LoVo (cell line): ENCODE results near the gene KDM7A.
"Not testable (repeated sequence)": the region's sequence is repeated elsewhere in the genome, so short reads cannot be mapped to it uniquely, and the experiment has no call there.

Source experiments
- DNase-seq: peaks from one replicate; pipeline ENCODE4 v3.0.0-alpha.2; 2016; ENCODE audit warnings: low spot score

Gene KDM7A

DNA sequence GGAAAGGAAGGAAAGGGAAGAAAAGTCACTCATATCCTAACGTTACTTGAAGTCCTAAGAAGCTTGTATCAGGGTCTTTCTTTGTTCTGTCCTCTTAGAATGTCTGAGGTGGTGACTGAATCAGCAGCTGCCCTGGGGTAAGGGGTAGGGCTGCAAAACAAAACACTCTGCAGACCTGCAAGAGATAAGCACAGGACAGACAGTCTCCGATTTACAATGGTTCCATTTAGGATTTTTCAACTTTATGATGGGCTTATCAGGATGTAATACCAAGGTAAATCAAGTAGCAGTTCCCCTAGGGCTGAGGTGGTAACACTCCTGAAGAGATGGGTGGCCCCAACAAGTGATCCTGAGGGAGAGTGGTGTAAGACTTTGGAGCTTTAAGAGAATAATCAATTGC is 16.5 kb downstream of the KDM7A start:
- DNase-seq = peak; percentile 66

DNA sequence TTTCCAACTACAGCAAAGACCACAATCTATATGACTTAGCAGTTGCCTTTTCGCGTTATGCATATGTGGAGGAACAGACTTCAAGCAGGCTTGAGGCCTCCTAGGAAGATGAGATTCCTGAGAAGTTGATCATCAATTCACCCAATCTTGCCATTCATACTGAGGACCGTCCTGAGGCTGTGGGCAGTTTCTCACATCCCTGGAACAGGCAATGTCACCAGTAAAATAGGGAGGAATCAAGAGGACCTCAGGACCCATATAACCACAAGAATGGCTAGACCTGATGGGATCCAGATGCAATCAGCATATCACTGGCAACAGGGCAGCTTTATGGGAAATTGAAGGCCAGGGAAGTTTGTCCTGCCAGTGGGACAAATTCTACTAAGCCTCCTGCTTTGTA is 17.3 kb downstream of the KDM7A start:
- DNase-seq = no peak

DNA sequence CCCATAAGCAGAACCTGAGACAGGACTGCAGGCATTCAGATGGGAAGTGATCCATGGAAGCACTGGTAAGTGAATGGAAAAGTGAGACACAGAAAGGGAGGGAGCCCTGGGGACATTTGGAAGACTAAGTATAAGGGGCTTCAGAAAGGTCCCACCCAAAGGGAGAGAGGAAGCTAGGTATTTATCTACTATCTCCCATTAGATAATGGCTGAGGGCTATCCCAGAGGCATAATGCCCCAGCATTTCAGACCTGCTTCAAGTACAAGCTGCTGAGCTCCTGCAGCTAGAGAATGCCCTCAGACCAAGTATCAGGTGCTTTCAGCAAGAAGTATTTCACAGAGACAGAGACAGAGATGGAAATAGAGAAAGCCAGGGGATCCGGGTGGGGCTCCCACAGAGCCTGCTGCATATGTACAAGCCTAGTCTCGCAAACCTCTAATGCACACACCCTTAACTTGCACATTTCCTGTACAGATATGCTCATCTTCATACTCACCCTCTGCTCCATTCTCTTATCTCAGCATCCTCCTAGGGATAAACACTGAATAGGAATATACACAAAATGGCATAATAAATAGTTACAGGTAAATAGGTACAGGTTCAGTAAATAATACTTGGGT is 20.2 kb downstream of the KDM7A start:
- no peak for DNase-seq

DNA sequence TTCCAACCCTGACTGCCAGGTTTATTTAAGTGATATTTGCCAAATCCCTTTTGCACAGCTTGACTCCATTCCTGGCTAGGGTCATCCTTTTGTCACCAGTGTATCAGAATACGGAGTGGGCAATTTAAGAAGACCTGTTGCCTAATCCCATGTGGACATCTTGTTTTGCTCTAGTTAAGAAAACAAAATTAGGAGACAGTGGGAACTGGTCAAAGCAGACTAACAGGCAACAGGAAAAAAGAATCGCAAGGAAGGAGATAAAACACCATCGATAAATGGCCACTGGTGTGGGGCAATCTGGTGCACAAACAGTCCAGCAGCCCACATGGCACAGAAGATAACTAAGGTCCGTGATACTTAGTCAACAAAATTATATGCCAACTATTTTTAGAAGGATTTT is 21.4 kb downstream of the KDM7A start:
- no peak for DNase-seq

DNA sequence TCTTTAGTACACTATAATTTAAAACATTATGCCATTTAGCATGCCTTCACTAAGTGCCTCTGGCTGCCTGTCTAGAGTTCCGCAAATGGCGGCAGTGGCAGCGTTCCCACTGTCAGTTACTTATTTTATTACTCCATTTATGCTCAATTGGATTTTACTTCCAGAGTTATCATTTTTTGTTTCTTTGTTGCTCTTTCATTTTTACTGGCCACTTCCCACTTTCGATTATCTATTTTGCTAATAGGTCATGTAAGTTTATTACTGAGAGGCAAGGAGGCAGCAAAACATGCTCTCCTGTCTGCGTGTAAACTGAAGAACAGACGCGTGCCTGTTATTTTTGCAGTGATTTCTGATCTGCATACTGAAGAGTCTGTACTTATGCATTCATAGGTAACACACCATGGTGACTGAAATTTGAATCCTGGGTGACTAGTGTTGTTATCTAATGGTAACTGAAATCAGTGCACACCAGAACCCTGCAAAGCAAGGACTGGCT is 23.1 kb downstream of the KDM7A start:
- DNase-seq = no peak

DNA sequence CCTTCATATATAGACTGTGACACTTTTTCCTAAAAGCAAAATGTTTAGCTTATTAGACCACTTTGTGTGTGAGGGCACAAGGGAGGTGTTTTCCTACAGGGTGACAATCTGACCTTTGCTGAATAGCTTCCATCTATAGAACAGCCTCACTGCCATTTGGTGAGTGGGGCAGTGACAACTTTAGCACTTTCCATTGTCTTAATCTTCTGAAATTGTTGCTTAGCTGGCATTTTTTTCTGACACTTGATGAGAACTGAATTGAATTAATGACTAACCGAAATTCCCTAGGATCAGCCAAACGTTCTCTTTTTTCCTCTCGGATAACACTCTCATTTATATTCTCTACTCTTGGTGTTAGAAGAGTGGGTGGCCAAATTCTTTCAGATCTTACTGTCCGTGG is 30.2 kb downstream of the KDM7A start:
- DNase-seq = no peak

DNA sequence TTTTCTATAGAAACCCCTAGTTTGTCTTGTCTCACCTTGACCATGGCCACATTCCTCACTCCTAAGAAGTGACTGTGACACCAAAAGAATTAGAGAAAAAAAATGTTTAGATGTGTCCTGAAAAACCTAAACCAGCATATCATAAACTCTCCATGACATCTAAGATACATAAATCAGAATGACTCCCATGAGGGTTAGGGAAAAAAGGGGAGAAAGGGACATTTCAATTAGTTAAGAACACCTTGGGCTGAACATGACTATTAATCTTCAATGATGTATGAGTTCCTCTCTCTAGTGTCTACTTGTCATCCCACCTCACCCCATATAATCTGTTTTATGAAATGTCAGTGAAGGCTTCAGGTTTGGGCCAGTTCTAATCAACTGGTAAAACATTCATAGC is 31.1 kb downstream of the KDM7A start:
- no peak for DNase-seq

DNA sequence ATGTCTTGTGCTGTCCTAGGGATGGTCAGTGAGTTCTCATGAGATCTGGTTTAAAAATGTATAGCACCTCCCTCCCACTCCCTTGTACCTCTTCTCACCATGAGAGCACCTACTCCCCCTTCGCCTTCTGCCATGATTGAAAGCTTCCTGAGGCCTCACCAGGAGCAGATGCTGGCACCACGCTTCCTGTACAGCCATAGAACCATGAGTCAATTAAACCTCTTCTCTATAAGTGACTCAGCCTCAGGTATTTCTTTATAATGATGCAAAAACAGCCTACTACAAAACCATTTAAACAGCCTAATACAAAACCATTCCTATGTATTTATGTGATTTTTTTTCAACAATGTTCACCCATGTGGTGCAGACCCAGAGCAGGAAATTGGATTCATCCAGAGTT is 32.0 kb downstream of the KDM7A start:
- DNase-seq = no peak

DNA sequence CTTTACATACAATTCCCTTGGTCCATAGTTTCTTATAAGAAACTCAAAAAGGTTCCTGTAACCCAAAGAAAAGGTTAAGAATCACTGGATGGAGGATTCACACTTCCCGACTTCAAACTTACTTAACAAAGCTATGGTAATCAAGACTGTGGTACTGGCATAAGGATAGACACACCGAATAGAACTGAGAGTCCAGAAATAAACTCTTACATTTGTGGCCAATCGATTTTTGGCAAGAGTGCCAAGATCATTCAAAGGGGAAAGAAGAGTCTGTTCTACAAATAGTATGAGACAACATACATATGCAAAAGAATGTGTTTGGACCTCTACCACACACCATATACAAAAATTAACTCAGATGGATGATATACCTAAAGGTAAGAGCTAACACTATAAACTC is 32.8 kb downstream of the KDM7A start:
- DNase-seq = no peak

DNA sequence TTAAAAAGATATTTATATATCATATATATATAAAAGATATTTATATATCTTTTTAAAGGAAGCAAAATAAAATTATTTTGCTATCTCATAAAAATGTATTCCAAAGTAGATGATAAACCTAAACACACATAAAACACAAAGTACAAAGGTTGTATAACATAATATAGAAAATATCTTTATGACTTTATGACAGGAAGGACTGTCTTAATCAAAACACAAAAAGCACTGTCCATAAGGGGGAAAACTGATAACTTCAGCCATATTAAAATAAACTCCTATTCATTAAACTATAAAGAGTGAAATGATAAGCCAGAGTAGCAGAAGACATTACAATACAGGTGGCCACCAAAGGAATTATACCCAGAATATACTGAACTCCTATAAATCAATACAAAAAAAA is 34.8 kb downstream of the KDM7A start:
- peak; percentile 60 for DNase-seq

DNA sequence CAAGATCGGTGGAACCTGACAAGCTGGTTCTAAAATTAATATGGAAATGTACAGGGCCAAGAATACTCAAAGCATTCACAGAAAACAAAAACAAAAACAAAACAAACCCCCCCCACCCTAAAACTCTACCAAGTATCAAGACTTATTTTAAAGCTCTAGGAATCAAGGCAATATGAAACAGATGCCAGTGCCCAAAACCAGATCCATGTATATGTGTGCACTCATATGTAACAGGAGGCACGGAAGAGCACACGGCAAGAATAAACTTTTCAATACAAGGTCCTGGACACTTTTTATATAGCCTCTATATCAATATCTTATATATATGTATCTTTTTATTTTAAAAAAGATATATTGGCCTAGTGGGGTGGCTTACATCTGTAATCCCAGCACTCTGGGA is 35.5 kb downstream of the KDM7A start:
- DNase-seq = no peak

DNA sequence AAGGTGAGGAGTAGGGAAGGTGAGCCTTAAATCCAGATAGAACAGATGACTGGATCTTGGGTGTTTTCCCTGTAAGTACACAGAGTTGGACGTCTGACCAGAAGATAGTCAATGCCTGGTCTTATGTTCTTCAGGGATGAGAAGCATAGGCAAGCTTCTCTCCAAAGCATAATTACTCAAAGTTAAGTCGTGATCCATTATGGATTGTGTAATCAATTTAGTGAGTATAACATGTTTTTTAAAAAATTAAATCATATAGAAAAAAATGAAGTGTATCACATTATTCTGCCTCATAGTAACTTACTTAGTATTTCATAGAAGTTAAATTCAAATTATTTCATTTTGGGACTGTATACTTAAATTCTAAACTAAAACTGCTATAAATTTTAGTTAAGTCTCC is 39.7 kb downstream of the KDM7A start:
- DNase-seq = no peak

DNA sequence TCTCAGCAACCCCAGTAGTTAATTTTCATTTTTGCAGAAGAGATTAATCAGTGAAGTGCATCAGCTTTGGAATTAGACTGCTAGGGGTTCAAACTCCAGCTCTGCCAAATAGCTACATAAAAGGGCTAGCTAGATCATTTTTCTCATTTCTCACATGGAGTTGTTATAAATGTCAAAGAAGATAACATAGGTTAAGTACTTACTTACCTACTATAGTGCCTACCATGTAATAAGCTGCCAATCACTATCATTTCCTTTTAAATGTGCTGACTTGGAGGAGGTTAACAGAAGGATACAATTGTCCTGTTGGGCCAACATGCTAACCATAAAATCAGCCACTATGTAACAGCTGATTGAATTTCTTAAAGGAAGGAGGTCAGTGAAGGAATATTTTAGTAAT is 40.7 kb downstream of the KDM7A start:
- no peak for DNase-seq

DNA sequence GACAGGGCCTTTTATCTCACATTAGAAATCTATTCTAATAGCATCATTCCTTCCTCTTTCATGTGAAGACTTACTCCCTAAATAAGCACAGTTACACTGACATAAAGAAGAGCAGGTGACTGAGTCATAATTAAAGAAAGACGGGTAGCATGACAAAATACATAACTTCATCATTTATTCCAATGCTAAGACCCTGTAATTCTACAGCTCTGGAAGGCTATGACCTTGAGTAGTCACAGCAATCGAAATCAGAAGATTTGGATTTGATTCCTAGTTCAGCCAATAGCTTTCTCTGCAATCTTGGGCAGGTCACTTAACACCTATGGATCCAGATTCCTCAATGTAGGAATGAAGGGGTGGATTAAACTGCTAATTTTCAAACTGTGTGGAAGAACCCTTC is 42.7 kb downstream of the KDM7A start:
- no peak for DNase-seq

DNA sequence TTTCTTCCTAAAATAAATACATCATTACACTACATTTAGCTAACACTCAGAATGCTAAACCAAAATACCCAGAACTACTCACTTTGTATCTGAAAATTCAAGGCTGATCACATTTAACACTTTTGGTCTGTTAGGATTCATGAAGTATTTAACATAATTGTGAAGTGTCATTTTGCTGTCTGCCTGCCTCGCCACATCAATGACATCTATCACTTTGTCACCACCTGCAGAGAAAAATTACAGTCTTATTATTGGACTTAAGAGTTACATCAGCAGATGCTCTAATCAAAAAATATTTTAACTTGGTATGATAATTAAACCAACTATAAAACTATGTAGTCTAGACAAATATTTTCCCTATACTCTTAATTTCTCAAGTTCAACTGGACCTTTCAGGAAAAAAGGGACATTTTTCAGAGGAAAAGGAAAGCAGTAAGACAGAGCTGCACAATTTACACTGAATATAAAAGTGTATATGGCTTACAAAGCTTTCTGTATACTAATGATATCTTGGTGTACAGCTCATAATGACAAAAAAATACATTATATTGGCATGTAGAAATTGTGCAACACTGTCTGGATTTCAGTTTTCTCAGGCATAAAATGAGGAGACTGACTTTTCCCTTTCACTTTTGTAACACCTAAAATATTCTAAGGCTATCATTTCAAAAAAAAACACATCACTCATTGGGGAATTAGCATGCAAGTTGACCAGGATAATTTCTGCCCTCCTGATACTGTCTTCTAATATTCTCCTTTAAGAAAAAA is 49.2 kb downstream of the KDM7A start:
- DNase-seq = no peak

DNA sequence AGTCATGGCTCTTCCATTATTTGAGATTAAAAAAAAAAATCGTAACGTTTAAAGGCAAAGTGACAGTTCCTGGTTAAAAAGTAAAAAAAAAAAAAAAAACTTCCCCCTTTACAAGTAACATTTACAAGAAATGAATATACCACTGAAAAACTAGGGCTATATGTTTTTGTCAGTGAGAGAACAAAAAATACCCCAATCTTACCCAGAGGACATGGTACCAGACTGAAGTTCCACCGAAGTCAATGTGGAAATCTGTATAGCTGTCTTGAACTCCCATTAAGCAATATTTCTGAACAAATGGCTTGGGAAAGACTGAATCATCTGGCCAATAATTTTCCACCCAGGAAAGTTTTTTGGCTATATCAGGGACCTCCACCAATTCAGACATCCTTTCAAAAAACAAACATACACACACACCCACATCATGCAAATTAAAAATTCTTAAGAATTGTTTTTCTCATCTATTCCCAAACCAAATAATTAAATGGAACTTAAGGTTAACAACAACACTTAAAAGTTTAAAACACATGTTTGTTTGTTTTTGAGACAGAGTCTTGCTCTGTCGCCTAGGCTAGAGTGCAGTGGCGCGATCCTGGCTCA is 50.2 kb downstream of the KDM7A start:
- DNase-seq = no peak

DNA sequence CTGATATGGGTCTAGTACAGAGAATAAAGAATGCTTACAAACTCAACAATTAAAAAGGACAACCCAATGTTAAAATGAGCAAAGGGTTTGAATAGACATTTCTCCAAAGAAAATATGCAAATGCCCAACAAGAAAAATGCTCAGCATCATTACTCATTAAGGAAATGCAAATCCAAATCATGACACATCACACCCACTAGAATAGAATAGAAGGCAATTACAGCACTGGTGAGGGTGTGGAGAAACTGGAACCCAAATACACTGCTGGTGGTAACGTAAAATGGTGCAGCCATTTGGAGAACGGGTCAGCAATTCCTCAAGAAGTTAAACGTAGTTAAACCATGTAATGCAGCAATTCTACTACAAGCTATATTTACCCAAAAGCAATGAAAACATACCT is 53.8 kb downstream of the KDM7A start:
- DNase-seq = no peak

DNA sequence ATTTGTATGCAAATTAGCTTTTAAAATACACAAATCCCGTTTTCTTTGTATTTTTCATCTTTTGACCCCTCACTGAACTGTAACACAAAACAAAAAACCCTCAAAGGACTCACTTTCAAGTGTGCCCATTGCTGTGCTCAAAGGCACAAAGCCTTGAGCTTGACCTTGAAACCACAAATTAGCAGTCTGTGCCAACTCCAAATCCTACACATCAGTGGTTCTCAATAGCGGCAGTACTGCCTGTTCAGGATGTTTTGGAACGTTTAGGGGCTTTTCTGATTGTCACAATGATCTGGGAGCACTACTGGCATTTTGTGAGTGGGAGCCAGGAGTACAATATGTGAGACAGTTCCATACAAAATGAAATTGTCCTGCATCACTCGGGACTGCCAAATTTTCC is 55.5 kb downstream of the KDM7A start:
- no peak for DNase-seq

DNA sequence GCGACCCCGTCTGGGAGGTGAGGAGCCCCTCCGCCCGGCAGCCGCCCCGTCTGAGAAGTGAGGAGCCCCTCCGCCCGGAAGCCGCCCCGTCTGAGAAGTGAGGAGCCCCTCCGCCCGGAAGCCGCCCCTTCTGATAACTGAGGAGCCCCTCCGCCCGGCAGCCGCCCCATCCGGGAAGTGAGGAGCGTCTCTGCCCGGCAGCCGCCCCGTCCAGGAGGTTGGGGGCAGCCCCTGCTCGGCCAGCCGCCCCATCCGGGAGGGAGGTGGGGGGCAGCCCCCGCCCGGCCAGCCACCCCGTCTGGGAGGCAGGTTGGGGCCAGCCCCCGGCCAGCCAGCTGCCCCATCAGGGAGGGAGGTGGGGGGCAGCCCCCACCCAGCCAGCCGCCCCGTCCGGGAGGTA is 62.0 kb downstream of the KDM7A start:
- DNase-seq = not testable (repeated sequence)

DNA sequence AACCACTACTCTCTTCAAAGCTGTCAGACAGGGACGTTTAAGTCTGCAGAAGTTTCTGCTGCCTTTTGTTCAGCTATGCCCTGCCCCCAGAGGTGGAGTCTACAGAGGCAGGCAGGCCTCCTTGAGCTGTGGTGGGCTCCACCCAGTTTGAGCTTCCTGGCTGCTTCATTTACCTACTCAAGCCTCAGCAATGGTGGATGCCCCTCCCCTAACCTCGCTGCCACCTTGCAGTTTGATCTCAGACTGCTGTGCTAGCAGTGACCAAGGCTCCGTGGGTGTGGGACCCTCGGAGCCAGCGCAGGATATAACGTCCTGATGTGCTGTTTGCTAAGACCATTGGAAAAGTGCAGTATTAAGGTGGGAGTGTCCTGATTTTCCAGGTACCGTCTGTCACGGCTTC is 68.0 kb downstream of the KDM7A start:
- DNase-seq = not testable (repeated sequence)

DNA sequence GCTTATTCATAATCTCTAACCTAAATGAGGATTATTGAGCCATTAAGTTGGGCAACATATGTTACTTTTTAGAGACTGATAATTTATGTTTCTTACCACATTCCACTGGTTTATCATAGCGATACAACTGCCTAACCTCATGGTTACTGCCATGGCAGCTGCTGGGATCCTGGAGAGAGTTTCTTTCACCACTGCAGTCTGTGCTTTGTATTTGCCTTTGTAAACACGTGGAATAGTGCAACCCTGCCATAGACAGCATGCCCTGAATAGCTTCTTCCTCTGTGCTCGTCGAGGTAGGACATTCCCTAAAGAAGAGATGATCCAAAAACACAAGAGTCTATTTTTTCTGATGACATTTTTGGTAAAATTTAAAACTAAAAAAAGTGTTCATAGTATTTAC is 80.3 kb downstream of the KDM7A start:
- no peak for DNase-seq

DNA sequence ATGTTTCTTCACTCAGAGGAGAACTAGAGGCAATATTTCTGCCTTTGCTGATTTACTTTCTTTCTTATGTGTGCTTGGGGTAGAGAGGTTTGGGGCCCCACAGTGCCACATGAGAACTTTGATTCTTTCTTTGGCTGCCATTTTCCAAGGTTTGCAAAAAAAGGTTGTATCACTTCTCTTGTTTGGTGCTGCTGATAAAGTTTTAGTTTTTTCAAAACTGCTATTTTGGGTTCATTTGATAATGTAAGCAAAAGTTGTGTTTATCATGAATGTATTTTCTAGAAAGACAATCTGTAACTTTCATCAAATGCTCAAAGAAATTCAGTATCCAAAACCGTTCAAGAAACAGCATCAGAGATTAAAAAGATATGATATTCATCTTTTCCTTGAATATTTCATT is 83.4 kb downstream of the KDM7A start:
- no peak for DNase-seq

DNA sequence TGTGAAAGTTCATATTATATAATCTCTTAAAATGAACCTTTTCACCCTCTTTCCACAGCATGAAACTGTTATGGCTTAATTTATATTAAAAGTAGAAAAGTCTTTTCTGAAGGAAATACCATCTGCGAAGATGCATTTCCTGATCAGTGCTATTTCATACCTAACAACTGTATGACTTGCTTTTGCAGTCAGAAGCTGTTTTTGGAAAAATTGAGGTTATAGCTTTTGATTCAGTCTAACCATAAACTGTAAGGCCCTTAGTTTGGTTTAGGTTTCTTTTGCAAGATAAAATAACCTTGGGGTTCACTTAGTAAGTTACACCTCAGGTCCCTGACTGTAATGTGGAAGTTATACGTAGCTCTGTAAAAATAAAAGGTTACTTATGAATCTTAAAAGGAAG is 91.3 kb downstream of the KDM7A start:
- no peak for DNase-seq

DNA sequence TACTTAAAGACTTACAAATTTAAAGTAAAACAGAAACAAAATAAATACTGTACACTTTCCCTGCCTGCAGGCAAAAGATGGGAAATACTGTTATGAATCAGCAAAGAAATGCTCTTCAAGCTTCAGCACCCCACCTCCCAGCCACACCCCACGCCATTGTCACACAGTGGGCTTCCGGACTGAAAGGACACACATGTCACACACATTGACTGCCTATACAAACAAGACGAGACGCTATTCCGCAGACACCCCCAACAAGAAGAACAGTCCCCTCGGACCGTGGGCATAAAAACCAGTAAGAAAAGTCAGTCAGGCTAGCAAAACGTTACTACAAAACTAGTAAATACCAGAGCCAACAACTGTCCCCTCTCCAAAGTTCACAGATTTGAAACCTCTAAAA is 91.8 kb downstream of the KDM7A start:
- no peak for DNase-seq
